Ovary (tissue), 9 donors: ENCODE measurements around the gene KMT2E. TPM values are rescaled to one million over a fixed set of nuclear protein-coding genes. Genes with fewer than 3 reads are reported as not detected.

Experiments
- DNase-seq, 5 donors: peaks; one replicate each; pipeline ENCODE4 v3.0.0-alpha.2; 2019 to 2020
- H3K27ac ChIP-seq, 2 donors: fragments of 200-600 bp; one replicate each; pipeline versions ENCODE4 v1.5.1 to v1.8.0; 2019 to 2022
- H3K27me3 ChIP-seq: fragments of 200-600 bp; one replicate; pipeline ENCODE4 v1.8.0; 2022
- H3K36me3 ChIP-seq: fragments of 200-600 bp; sonication (generic); one replicate; pipeline ENCODE4 v1.5.1; 2019
- H3K4me1 ChIP-seq: one replicate; pipeline ENCODE4 v1.8.1; 2013; ENCODE audit warnings: mild to moderate bottlenecking, moderate library complexity; ENCODE audit not compliant: insufficient read depth
- H3K4me3 ChIP-seq: fragments of 200-600 bp; sonication (generic); one replicate; pipeline ENCODE4 v1.5.1; 2017
- H3K9me3 ChIP-seq, 2 donors: fragments of 200-600 bp in 1 of 2; sonication (generic) in 1 of 2; one replicate each; pipeline versions ENCODE4 v1.5.1 to v1.8.1; 2013 to 2019; ENCODE audit warnings: mild to moderate bottlenecking in 1 of 2, moderate library complexity in 1 of 2
- EP300 ChIP-seq: sonication (generic); formaldehyde crosslinking; IDR thresholded peaks from one replicate; pipeline ENCODE4 v1.6.1; 2017; ENCODE audit warnings: antibody characterized with exemption
- POLR2A ChIP-seq: fragments of 450-650 bp; IDR thresholded peaks from one replicate; pipeline ENCODE4 v1.6.1; 2017; ENCODE audit warnings: antibody characterized with exemption, mild to moderate bottlenecking, moderate library complexity
- WGBS, 3 donors: extraction: QIAGEN DNeasy Blood & Tissue Kit in 1 of 3; methylation state at CpG; one replicate each; pipeline versions ENCODE4 v1.1.5 to v1.1.7; 2013 to 2017; 5-methylcytosine and 5-hydroxymethylcytosine counted together
- intact Hi-C, 4 donors: fragments of 100-400 bp; cut with DNase I; formaldehyde crosslinking; loops; one replicate each; pipeline versions ENCODE4 v1.11.0 to v1.15.1; 2022 to 2023
- polyA plus RNA-seq, 2 donors: library from polyadenylated mRNA; stranded (reverse); fragments of 200-250 nt in 1 of 2; fragments of 350-450 nt in 1 of 2; fragmentation: Illumina TruSeq in 1 of 2; extraction: RNeasy Lipid Tissue Mini Kit (QIAGEN cat#74804) in 1 of 2; gene quantifications; one replicate each; pipeline ENCODE4 v1.2.3, GENCODE V29; 2013 to 2014
- total RNA-seq, 7 donors: library from RNA; depleted of rRNA in 2 of 7; stranded (reverse); fragments of >200 nt in 2 of 7; fragmentation: NEBNext Ultra II Directional in 3 of 7; extraction: Animal tissue kit (Norgen Biotek cat#: 25700) in 3 of 7; gene quantifications; one replicate each; pipeline versions ENCODE4 v1.1.0 to v1.2.4, GENCODE V29; 2016 to 2023
- TF ChIP-seq, protein P1 (sequence below), 3 donors: fragments of 450-650 bp in 2 of 3; fragments of 200-600 bp in 1 of 3; IDR thresholded peaks; one replicate each; pipeline versions ENCODE4 v1.5.1 to v1.8.0; 2016 to 2022; ENCODE audit warnings: antibody characterized with exemption in 3 of 3, mild to moderate bottlenecking in 1 of 3
- donor health status: DM: no; HTN: no; CAD: no; lungs with moderate emphysema.
- donor health status: DM: no; HTN: no; CAD: no.
- donor health status: Bipolar disorder and iron deficiency.
- donor health status: DM: yes; HTN: yes; CAD: no.
- donor health status: DM: no; HTN: no; CAD: no.
- donor health status: DM: yes; HTN: yes; CAD: no.

Gene KMT2E
- total and polyA plus RNA-seq, 9 donors = 35.2 to 152 (median 113) TPM

DNA sequence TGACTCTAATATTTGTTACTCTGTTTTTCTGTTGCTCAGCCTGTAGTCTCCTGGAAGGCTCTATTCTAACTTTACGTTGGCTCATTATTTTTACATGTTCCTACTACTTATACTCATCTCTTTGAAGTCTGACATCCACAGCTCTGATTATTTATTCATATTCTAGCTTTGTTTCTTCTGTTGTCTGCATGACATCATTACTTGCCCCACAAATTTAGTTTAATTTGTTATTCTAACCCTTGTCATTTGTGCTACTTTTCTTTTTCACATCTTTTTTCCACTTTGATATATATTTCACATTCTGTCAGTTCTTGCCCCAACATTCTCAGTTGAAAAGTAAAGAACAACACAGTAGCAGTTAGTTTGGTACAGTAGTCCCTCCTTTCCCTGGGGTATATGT, 51.1 kb downstream of the KMT2E start:
- H3K36me3 ChIP-seq = no peaks in the 10 kb centered on the region
- no peak overlapping the region for H3K4me3 ChIP-seq
- H3K4me1 ChIP-seq = peaks cover 2% of the 10 kb centered on the region
- no peak for DNase-seq
- TF ChIP-seq EP300 (no peak), POLR2A (no peak)
- TF ChIP-seq, protein P1, sequence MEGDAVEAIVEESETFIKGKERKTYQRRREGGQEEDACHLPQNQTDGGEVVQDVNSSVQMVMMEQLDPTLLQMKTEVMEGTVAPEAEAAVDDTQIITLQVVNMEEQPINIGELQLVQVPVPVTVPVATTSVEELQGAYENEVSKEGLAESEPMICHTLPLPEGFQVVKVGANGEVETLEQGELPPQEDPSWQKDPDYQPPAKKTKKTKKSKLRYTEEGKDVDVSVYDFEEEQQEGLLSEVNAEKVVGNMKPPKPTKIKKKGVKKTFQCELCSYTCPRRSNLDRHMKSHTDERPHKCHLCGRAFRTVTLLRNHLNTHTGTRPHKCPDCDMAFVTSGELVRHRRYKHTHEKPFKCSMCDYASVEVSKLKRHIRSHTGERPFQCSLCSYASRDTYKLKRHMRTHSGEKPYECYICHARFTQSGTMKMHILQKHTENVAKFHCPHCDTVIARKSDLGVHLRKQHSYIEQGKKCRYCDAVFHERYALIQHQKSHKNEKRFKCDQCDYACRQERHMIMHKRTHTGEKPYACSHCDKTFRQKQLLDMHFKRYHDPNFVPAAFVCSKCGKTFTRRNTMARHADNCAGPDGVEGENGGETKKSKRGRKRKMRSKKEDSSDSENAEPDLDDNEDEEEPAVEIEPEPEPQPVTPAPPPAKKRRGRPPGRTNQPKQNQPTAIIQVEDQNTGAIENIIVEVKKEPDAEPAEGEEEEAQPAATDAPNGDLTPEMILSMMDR (IDR thresholded peaks at IDR 0.05) = no peak
- H3K9me3 ChIP-seq = no peaks in the 10 kb centered on the region
- intact Hi-C loops = no loop called here
- WGBS, 3 donors = 83 to 88% (median 86%) methylated on average over 1 of the region's 1 CpG
- H3K27me3 ChIP-seq = no peaks in the 10 kb centered on the region
- no peak overlapping the region for H3K27ac ChIP-seq

DNA sequence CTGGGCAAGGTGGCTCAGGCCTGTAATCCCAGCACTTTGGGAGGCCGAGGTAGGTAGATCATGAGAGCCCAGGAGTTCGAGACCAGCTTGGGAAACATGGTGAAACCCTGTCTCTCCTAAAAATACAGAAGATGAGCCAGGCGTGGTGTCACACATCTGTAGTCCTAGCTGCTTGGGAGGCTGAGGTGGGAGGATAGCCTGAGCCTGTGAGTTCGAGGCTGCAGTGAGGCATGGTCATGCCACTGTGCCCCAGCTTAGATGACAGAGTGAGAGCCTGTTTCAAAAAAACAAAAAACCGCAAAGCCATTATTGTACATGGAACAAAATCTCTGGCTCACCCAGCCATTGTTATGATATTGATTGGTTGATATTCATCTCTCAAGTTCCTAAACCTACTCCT, 53.7 kb downstream of the KMT2E start:
- TF ChIP-seq POLR2A = no peak
- TF ChIP-seq, protein P1 (IDR thresholded peaks at IDR 0.05) = no peak
- TF ChIP-seq EP300 = no peak
- WGBS, 3 donors = 95 to 97% (median 95%) methylated on average over 5 of the region's 5 CpGs
- intact Hi-C loops = no loop called here
- DNase-seq = no peak
- Histone ChIP-seq H3K9me3 (no peaks in the 10 kb centered on the region), H3K36me3 (no peaks in the 10 kb centered on the region), H3K4me1 (no peaks in the 10 kb centered on the region), H3K27me3 (no peaks in the 10 kb centered on the region), H3K4me3 (no peak overlapping the region), H3K27ac (no peak overlapping the region)

DNA sequence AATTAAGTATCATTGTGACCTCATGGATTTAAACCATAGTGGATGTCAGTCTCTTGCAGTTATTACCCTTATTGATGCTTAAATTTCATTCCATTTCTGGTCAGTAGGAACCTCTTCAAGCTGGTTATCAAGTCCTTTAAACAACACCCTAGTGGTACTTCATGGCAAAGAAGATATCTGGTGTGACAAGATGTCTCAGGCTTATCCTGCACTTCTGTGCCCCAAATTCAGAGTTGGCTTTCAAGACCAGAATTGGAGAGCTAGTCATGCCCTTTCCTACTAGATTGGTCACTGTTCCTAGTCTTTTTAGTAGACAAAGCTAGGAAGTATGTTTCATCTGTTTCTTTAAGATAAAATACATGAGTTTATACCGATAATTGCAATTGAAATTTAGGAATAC, 54.9 kb downstream of the KMT2E start:
- no peak overlapping the region for H3K4me3 ChIP-seq
- no peaks in the 10 kb centered on the region for H3K27me3 ChIP-seq
- H3K4me1 ChIP-seq = no peaks in the 10 kb centered on the region
- H3K27ac ChIP-seq = no peak overlapping the region
- intact Hi-C loops = no loop called here
- H3K36me3 ChIP-seq = no peaks in the 10 kb centered on the region
- TF ChIP-seq POLR2A (no peak), EP300 (no peak)
- TF ChIP-seq, protein P1 (IDR thresholded peaks at IDR 0.05) = no peak
- DNase-seq = no peak
- WGBS, 3 donors = 88 to 96% (median 94%) methylated on average over 1 of the region's 1 CpG
- no peaks in the 10 kb centered on the region for H3K9me3 ChIP-seq

DNA sequence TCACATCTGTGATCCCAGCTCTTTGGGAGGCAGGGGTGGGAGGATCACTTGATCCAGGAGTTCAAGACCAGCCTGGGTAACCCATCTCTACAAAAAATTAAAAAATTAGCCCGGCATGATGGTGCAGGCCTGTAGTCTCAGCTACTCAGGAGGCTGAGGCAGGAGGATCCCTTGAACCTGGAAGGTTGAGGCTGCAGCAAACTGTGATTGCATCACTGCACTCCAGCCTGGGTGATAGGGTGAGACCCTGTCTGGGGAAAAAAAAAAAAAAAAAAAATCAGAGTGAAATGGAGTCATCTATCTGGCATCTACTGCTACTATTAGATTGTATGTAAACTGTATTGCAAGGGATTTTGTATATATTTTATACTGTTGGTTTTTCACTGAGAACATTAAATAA, 59.1 kb downstream of the KMT2E start:
- no peak overlapping the region for H3K27ac ChIP-seq
- H3K4me1 ChIP-seq = no peaks in the 10 kb centered on the region
- no peak for DNase-seq
- WGBS, 3 donors = 95 to 100% (median 100%) methylated on average over 1 of the region's 1 CpG
- no peak overlapping the region for H3K4me3 ChIP-seq
- no peaks in the 10 kb centered on the region for H3K9me3 ChIP-seq
- intact Hi-C loops = no loop called here
- TF ChIP-seq, protein P1 (IDR thresholded peaks at IDR 0.05) = no peak
- TF ChIP-seq POLR2A (no peak), EP300 (no peak)
- H3K36me3 ChIP-seq = no peaks in the 10 kb centered on the region
- no peaks in the 10 kb centered on the region for H3K27me3 ChIP-seq

DNA sequence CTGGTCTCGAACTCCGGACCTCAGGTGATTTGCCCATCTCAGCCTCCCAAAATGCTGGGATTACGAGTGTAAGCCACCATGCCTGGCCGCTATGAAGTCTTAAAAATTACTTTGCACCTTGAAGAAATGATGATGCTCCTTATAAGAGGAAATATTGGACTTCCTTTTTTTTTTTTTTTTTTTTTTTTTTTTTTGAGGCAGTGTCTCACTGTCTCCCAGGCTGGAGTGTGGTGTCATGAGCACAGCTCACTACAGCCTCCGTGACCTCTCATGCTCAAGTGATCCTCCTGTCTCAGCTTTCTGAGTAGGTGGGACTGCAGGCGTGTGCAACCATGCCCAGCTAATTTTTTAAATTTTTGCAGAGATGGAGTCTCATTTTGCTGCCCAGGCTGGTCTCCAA, 65.3 kb downstream of the KMT2E start:
- H3K9me3 ChIP-seq = no peaks in the 10 kb centered on the region
- 93 to 98% (median 94%) methylated on average over 6 of the region's 6 CpGs for WGBS, 3 donors
- no peak for DNase-seq
- no peak overlapping the region for H3K27ac ChIP-seq
- H3K27me3 ChIP-seq = no peaks in the 10 kb centered on the region
- H3K4me3 ChIP-seq = no peak overlapping the region
- intact Hi-C loops = no loop called here
- peaks cover 3% of the 10 kb centered on the region for H3K36me3 ChIP-seq
- no peak for TF ChIP-seq POLR2A
- TF ChIP-seq EP300 = no peak
- TF ChIP-seq, protein P1 (IDR thresholded peaks at IDR 0.05) = no peak
- no peaks in the 10 kb centered on the region for H3K4me1 ChIP-seq
